ENCODE measurements around the gene APBA2. TPM values are rescaled to one million over a fixed set of nuclear protein-coding genes. Genes with fewer than 3 reads are reported as not detected.

Gene APBA2
- total RNA-seq, 2 donors from 2014 or later, result 0.77 to 1.0 TPM

GRCh38 chr15:28875461-28876000 lies 10.2 kb upstream of the APBA2 start:
- TF ChIP-seq CTCF (IDR thresholded peaks at IDR 0.05), result no peak
- no peak overlapping the region for H3K4me3 ChIP-seq
- no peaks in the 10 kb centered on the region for H3K36me3 ChIP-seq
- H3K27me3 ChIP-seq, result no peaks in the 10 kb centered on the region
- H3K27ac ChIP-seq, result no peak overlapping the region
- no peak overlapping the region for H3K9ac ChIP-seq (ENCODE audit: low read depth in 2 of 2, low read length in 2 of 2)
- intact Hi-C loops (cut with DNase I), result no loop called here
- no peaks in the 10 kb centered on the region for H3K4me1 ChIP-seq
- no peaks in the 10 kb centered on the region for H3K9me3 ChIP-seq
- no peak for DNase-seq

GRCh38 chr15:28876131-28876844 lies 9.5 kb upstream of the APBA2 start:
- H3K4me1 ChIP-seq, result no peaks in the 10 kb centered on the region
- no peaks in the 10 kb centered on the region for H3K9me3 ChIP-seq
- intact Hi-C loops (cut with DNase I), result no loop called here
- no peaks in the 10 kb centered on the region for H3K36me3 ChIP-seq
- no peak for DNase-seq
- no peak for TF ChIP-seq CTCF (IDR thresholded peaks at IDR 0.05)
- H3K4me3 ChIP-seq, result no peak overlapping the region
- no peaks in the 10 kb centered on the region for H3K27me3 ChIP-seq
- H3K27ac ChIP-seq, result no peak overlapping the region
- no peak overlapping the region for H3K9ac ChIP-seq (ENCODE audit: low read depth in 2 of 2, low read length in 2 of 2)

- DNase-seq, result no peak
- intact Hi-C loops (cut with DNase I), result no loop called here
Measured at GRCh38 chr15:28876845-28877185, 9.0 kb upstream of the APBA2 start.

GRCh38 chr15:28878209-28878608 lies 7.6 kb upstream of the APBA2 start:
- DNase-seq, result no peak
- Histone ChIP-seq H3K27ac (no peak overlapping the region), H3K4me3 (no peak overlapping the region), H3K36me3 (no peaks in the 10 kb centered on the region), H3K27me3 (no peaks in the 10 kb centered on the region), H3K4me1 (no peaks in the 10 kb centered on the region), H3K9me3 (no peaks in the 10 kb centered on the region), H3K9ac (ENCODE audit: low read depth in 2 of 2, low read length in 2 of 2) (no peak overlapping the region)
- intact Hi-C loops (cut with DNase I), result no loop called here
- TF ChIP-seq CTCF (IDR thresholded peaks at IDR 0.05), result no peak

More at GRCh38 chr15:28876845-28877185, 9.0 kb upstream of the APBA2 start:
- Histone ChIP-seq H3K9ac (ENCODE audit: low read depth in 2 of 2, low read length in 2 of 2) (no peak overlapping the region), H3K4me1 (no peaks in the 10 kb centered on the region), H3K27me3 (no peaks in the 10 kb centered on the region), H3K9me3 (no peaks in the 10 kb centered on the region), H3K4me3 (no peak overlapping the region), H3K27ac (no peak overlapping the region), H3K36me3 (no peaks in the 10 kb centered on the region)
- no peak for TF ChIP-seq CTCF (IDR thresholded peaks at IDR 0.05)

- no peak for DNase-seq
- intact Hi-C loops (cut with DNase I), result no loop called here
Measured at GRCh38 chr15:28879551-28879950, 6.2 kb upstream of the APBA2 start.

More at GRCh38 chr15:28879551-28879950, 6.2 kb upstream of the APBA2 start:
- Histone ChIP-seq H3K4me1 (no peaks in the 10 kb centered on the region), H3K4me3 (no peak overlapping the region), H3K27me3 (no peaks in the 10 kb centered on the region), H3K36me3 (no peaks in the 10 kb centered on the region), H3K9ac (ENCODE audit: low read depth in 2 of 2, low read length in 2 of 2) (no peak overlapping the region), H3K27ac (no peak overlapping the region), H3K9me3 (no peaks in the 10 kb centered on the region)
- TF ChIP-seq CTCF (IDR thresholded peaks at IDR 0.05), result no peak

Measured in colonic mucosa (tissue), 4 donors.